MM.1S (cell line): ENCODE data around the gene FAM50A.

Experiments
- DNase-seq: peaks from one replicate; pipeline ENCODE4 v3.0.0-alpha.2; 2015
- H2AFZ ChIP-seq: fragments of 300-600 bp; sonication (generic); 2 replicates; pipeline ENCODE4 v1.6.0; 2016; ENCODE audit warnings: antibody characterized with exemption, low read length
- H3F3A ChIP-seq: fragments of 300-600 bp; sonication (generic); 2 replicates; pipeline ENCODE4 v1.6.1; 2016; ENCODE audit warnings: mild to moderate bottlenecking, antibody characterized with exemption, low read length, moderate library complexity, mixed read lengths; ENCODE audit not compliant: insufficient read depth
- H3K27ac ChIP-seq: fragments of 300-600 bp; sonication (generic); 2 replicates; pipeline ENCODE4 v1.5.1; 2016; ENCODE audit warnings: mild to moderate bottlenecking, low read length
- H3K27me3 ChIP-seq: fragments of 300-600 bp; sonication (generic); replicated peaks from 2 replicates; pipeline ENCODE4 v1.6.0; 2016; ENCODE audit warnings: low read length; ENCODE audit not compliant: insufficient read depth
- H3K36me3 ChIP-seq: fragments of 300-600 bp; sonication (generic); replicated peaks from 2 replicates; pipeline ENCODE4 v1.6.1; 2016; ENCODE audit warnings: mild to moderate bottlenecking, low read length, mixed read lengths; ENCODE audit not compliant: insufficient read depth
- H3K4me1 ChIP-seq: fragments of 300-600 bp; sonication (generic); 2 replicates; pipeline ENCODE4 v1.6.1; 2016; ENCODE audit warnings: low read length, mixed read lengths
- H3K4me2 ChIP-seq: fragments of 300-600 bp; sonication (generic); 2 replicates; pipeline ENCODE4 v1.6.0; 2016; ENCODE audit warnings: low read depth, low read length
- H3K4me3 ChIP-seq: fragments of 300-600 bp; sonication (generic); 2 replicates; pipeline ENCODE4 v1.5.1; 2016; ENCODE audit warnings: low read length, mixed read lengths
- H3K79me2 ChIP-seq: fragments of 300-600 bp; sonication (generic); 2 replicates; pipeline ENCODE4 v1.6.1; 2016; ENCODE audit warnings: mixed run types, low read length, mixed read lengths
- H3K9ac ChIP-seq: fragments of 300-600 bp; sonication (generic); 2 replicates; pipeline ENCODE4 v1.6.1; 2016; ENCODE audit warnings: low read length, mixed read lengths
- H3K9me2 ChIP-seq: fragments of 300-600 bp; sonication (generic); replicated peaks from 2 replicates; pipeline ENCODE4 v1.6.1; 2016; ENCODE audit warnings: mild to moderate bottlenecking, low read length, mixed read lengths; ENCODE audit not compliant: insufficient read depth
- H3K9me3 ChIP-seq: fragments of 300-600 bp; sonication (generic); replicated peaks from 2 replicates; pipeline ENCODE4 v1.6.1; 2016; ENCODE audit warnings: mild to moderate bottlenecking, low read length, mixed read lengths; ENCODE audit not compliant: insufficient read depth
- H4K20me1 ChIP-seq: fragments of 300-600 bp; sonication (generic); 2 replicates; pipeline ENCODE4 v1.6.1; 2016; ENCODE audit warnings: mild to moderate bottlenecking, low read length, moderate library complexity, mixed read lengths; ENCODE audit not compliant: insufficient read depth
- EZH2 ChIP-seq: fragments of 300-600 bp; sonication (generic); optimal IDR thresholded peaks from 2 replicates; pipeline ENCODE3; 2017; ENCODE audit warnings: low read depth, mild to moderate bottlenecking, antibody characterized with exemption, low read length, mixed read lengths
- EZH2phosphoT487 ChIP-seq: fragments of 300-600 bp; sonication (generic); IDR thresholded peaks from 2 replicates; pipeline ENCODE4 v1.6.1; 2018; ENCODE audit warnings: antibody characterized with exemption, low read length
- TF ChIP-seq, protein P1 (sequence below): fragments of 300-600 bp; sonication (generic); IDR thresholded peaks from 2 replicates; pipeline ENCODE4 v1.5.1; 2016; ENCODE audit warnings: antibody characterized with exemption, low read length, mixed read lengths

Gene FAM50A

DNA sequence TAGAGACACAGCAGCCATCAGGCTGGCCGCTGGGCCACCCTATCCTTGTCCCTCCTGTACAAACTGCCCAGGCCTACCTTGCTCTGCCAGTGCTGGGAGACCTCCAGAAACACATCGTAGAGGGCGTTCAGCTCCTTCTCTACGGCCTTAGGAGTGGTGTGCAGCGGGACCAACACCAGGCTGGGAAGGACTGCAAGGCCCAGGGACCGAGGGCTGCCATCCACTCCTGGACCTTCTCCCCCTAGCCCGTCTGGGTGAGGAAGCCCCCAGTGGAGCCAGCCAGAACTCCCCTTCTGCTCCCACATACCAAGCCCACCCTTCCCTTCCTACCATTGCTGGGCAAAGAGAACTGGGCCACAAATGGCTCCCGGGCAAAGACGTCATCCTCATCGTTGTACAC is 40.7 kb upstream of the FAM50A start:
- H3K36me3 ChIP-seq: peaks cover 9% of the 10 kb centered on the region; the same call in 1 of the 2 replicates
- no peak overlapping the region for H2AFZ ChIP-seq
- H3K9me3 ChIP-seq: no peaks in the 10 kb centered on the region
- TF ChIP-seq, protein P1, sequence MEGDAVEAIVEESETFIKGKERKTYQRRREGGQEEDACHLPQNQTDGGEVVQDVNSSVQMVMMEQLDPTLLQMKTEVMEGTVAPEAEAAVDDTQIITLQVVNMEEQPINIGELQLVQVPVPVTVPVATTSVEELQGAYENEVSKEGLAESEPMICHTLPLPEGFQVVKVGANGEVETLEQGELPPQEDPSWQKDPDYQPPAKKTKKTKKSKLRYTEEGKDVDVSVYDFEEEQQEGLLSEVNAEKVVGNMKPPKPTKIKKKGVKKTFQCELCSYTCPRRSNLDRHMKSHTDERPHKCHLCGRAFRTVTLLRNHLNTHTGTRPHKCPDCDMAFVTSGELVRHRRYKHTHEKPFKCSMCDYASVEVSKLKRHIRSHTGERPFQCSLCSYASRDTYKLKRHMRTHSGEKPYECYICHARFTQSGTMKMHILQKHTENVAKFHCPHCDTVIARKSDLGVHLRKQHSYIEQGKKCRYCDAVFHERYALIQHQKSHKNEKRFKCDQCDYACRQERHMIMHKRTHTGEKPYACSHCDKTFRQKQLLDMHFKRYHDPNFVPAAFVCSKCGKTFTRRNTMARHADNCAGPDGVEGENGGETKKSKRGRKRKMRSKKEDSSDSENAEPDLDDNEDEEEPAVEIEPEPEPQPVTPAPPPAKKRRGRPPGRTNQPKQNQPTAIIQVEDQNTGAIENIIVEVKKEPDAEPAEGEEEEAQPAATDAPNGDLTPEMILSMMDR: no peak
- TF ChIP-seq EZH2: no peak
- TF ChIP-seq EZH2phosphoT487: no peak
- 0 out of 2 replicates have a peak, but pooled peaks cover 9% of the 10 kb centered on the region for H4K20me1 ChIP-seq
- H3K79me2 ChIP-seq: peaks cover 18% of the 10 kb centered on the region
- peaks cover 38% of the 10 kb centered on the region for H3F3A ChIP-seq
- no peak overlapping the region for H3K9ac ChIP-seq
- H3K27ac ChIP-seq: no peak overlapping the region
- H3K4me3 ChIP-seq: no peak overlapping the region
- no peaks in the 10 kb centered on the region for H3K4me1 ChIP-seq
- no peaks in the 10 kb centered on the region for H3K27me3 ChIP-seq
- H3K9me2 ChIP-seq: no peaks in the 10 kb centered on the region
- DNase-seq: no peak
- H3K4me2 ChIP-seq: no peak overlapping the region

DNA sequence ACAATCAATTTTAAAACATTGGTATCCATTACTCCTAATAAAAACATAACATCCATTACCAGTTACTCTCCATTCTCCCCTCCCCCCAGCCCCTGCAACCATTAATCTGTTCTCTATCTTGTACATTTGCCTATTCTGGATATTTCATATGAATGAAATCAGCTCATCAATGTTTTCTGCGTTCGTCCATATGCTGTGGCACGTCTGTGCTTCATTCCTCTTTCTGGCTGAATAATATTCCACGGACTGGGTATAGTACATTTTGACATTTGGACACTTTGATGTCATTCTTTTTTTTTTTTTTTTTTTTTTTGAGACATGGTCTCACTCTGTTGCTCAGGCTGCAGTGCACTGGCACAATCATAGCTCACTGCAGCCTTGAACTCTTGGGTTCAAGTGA is 40.1 kb upstream of the FAM50A start:
- peaks cover 36% of the 10 kb centered on the region for H3F3A ChIP-seq
- peaks cover 9% of the 10 kb centered on the region; the same call in 1 of the 2 replicates for H3K36me3 ChIP-seq
- H3K4me2 ChIP-seq: no peak overlapping the region
- TF ChIP-seq EZH2 (no peak), EZH2phosphoT487 (no peak)
- TF ChIP-seq, protein P1: no peak
- no peaks in the 10 kb centered on the region for H3K9me2 ChIP-seq
- no peak overlapping the region for H3K9ac ChIP-seq
- H3K27ac ChIP-seq: no peak overlapping the region
- 0 out of 2 replicates have a peak, but pooled peaks cover 9% of the 10 kb centered on the region for H4K20me1 ChIP-seq
- no peak overlapping the region for H3K4me3 ChIP-seq
- H2AFZ ChIP-seq: no peak overlapping the region
- no peaks in the 10 kb centered on the region for H3K9me3 ChIP-seq
- H3K79me2 ChIP-seq: peaks cover 11% of the 10 kb centered on the region
- no peak for DNase-seq
- no peaks in the 10 kb centered on the region for H3K4me1 ChIP-seq
- no peaks in the 10 kb centered on the region for H3K27me3 ChIP-seq

DNA sequence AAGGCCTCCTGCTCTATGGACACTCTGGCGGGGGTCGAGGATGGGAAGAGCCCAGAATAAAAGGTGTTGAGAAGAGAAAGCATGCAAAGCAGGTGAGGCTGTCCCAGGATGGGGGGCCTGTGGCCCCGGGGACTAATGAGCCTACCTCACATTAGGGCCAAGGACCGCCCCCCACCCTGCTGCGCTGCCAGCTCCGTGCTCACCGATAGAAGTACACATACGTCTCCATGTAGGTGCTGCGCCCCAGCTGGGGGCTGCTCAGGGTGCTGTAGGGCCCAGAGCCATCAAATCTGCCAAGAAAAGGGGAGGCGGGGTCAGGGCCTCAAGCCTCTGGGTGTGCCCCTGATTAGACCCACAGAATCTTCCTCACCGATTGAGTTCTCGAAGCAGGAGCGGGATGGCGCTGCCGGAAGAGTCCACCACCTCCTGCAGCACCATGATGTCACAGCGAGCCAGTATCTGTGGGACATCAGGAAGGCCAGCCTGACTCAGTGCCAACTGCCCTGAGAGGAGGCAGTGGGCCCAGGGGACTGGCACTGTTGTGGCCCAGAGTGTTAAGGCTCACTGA is 39.2 kb upstream of the FAM50A start:
- Histone ChIP-seq H2AFZ (no peak overlapping the region), H3K27me3 (no peaks in the 10 kb centered on the region), H3K27ac (no peak overlapping the region), H3K79me2 (peaks cover 3% of the 10 kb centered on the region; the same call in 1 of the 2 replicates), H3K9me2 (no peaks in the 10 kb centered on the region), H3K36me3 (peaks cover under 1% of the 10 kb centered on the region; the same call in 1 of the 2 replicates), H3K4me3 (no peak overlapping the region), H3K4me1 (no peaks in the 10 kb centered on the region), H3F3A (peaks cover 29% of the 10 kb centered on the region), H4K20me1 (0 out of 2 replicates have a peak, but pooled peaks cover 9% of the 10 kb centered on the region), H3K9me3 (no peaks in the 10 kb centered on the region), H3K9ac (no peak overlapping the region), H3K4me2 (no peak overlapping the region)
- TF ChIP-seq EZH2 (no peak), EZH2phosphoT487 (no peak)
- TF ChIP-seq, protein P1: no peak
- DNase-seq: no peak
